Nephron progenitor cell (in vitro differentiated cells): ENCODE results near the gene DPPA4.
"Not testable (repeated sequence)": the region's sequence is repeated elsewhere in the genome, so short reads cannot be mapped to it uniquely, and the experiment has no call there.

Experiments
- DNase-seq: peaks from one replicate; pipeline ENCODE4 v3.0.0; 2021
- H3K27ac Mint-ChIP-seq: 2 replicates; pipeline ENCODE4 v1.8.0; 2021; ENCODE audit warnings: mild to moderate bottlenecking, moderate library complexity, mixed read lengths
- H3K27me3 Mint-ChIP-seq: 2 replicates; pipeline ENCODE4 v1.8.0; 2021; ENCODE audit warnings: mild to moderate bottlenecking, low read depth, mixed read lengths; ENCODE audit not compliant: poor library complexity
- H3K36me3 Mint-ChIP-seq: 2 replicates; pipeline ENCODE4 v1.8.0; 2021; ENCODE audit warnings: low read depth, mixed read lengths
- H3K4me1 Mint-ChIP-seq: 2 replicates; pipeline ENCODE4 v1.8.0; 2021; ENCODE audit warnings: mixed read lengths
- H3K4me3 Mint-ChIP-seq: 2 replicates; pipeline ENCODE4 v1.8.0; 2021; ENCODE audit warnings: mild to moderate bottlenecking, moderate library complexity, mixed read lengths
- H3K9me3 Mint-ChIP-seq: 2 replicates; pipeline ENCODE4 v1.8.0; 2021; ENCODE audit warnings: mild to moderate bottlenecking, moderate library complexity, mixed read lengths
- CTCF ChIP-seq: fragments of 200-600 bp; sonication (generic); IDR thresholded peaks from 2 replicates; pipeline ENCODE4 v1.5.0; 2021; ENCODE audit warnings: antibody characterized with exemption

The DPPA4 gene, protein sequence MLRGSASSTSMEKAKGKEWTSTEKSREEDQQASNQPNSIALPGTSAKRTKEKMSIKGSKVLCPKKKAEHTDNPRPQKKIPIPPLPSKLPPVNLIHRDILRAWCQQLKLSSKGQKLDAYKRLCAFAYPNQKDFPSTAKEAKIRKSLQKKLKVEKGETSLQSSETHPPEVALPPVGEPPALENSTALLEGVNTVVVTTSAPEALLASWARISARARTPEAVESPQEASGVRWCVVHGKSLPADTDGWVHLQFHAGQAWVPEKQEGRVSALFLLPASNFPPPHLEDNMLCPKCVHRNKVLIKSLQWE

GRCh38 chr3:109337393-109337792, at the start of gene DPPA4:
Gene DPPA4 (minus strand): TSS chr3:109337546. CDS start chr3:109337517, 29 bp downstream.
- Mint-ChIP-seq H3K27me3 (peaks cover 7% of the 10 kb centered on the region), H3K4me3 (peak within 1 kb of the TSS; percentile 96), H3K4me1 (peaks cover 68% of the 10 kb centered on the region), H3K27ac (peak within 1 kb of the TSS; percentile 93), H3K36me3 (peaks cover 16% of the 10 kb centered on the region), H3K9me3 (peaks cover 9% of the 10 kb centered on the region)
- peak; percentile 35 for DNase-seq
- no peak for TF ChIP-seq CTCF

DNA sequence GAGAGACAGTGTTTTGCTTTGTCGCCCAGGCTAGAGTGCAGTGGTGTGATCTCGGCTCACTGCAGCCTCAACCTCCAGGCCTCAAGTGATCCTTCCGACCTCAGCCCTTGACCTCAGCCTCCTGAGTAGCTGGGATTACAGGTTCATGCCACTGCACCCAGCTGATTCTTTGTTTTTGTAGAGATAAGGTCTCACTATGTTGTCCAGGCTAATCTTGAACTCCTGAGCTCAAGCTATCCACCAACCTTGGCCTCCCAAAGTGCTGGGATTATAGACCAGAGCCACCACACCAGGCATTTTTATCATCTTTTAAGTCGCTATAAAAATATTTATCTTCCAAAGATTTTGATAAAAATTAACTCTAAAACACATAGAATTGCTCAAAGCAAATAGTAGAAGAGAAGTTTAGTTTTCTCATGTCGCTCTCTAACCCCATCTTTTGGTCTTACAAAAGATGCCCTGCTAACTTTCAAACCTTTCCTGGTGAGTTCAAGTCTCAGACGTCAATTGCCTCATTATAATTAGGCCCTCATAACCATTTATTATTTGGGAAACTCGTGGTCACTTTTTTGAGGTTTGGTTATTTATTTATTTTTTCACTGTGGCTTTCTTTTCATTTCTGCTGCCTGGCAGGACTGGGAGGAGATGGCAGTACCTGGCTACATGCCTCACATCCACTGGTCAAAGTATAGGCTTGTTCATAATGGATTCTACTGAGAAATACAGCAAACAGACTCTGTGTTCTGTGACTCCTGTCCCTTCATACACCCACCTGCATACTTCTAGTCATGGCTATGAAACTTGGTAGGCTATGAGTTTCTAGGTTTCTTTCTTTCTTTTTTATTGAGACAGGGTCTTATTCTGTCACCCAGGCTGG, 48.3 kb upstream of the DPPA4 start:
- H3K27me3 Mint-ChIP-seq: peaks cover 10% of the 10 kb centered on the region
- H3K27ac Mint-ChIP-seq: no peak overlapping the region
- no peak for TF ChIP-seq CTCF
- no peaks in the 10 kb centered on the region for H3K36me3 Mint-ChIP-seq
- H3K9me3 Mint-ChIP-seq: no peaks in the 10 kb centered on the region
- peaks cover 26% of the 10 kb centered on the region for H3K4me1 Mint-ChIP-seq
- no peak overlapping the region for H3K4me3 Mint-ChIP-seq
- no peak for DNase-seq

GRCh38 chr3:109384164-109384563, 46.8 kb upstream of the DPPA4 start:
- no peak overlapping the region for H3K27ac Mint-ChIP-seq
- no peak for DNase-seq
- peaks cover 10% of the 10 kb centered on the region for H3K27me3 Mint-ChIP-seq
- H3K4me1 Mint-ChIP-seq: peaks cover 26% of the 10 kb centered on the region
- H3K9me3 Mint-ChIP-seq: no peaks in the 10 kb centered on the region
- no peak for TF ChIP-seq CTCF
- no peak overlapping the region for H3K4me3 Mint-ChIP-seq
- no peaks in the 10 kb centered on the region for H3K36me3 Mint-ChIP-seq

- no peak for DNase-seq
- no peak overlapping the region for H3K27ac Mint-ChIP-seq
- H3K27me3 Mint-ChIP-seq: peaks cover 10% of the 10 kb centered on the region
- H3K4me1 Mint-ChIP-seq: peaks cover 26% of the 10 kb centered on the region
- H3K36me3 Mint-ChIP-seq: no peaks in the 10 kb centered on the region
- no peak for TF ChIP-seq CTCF
- H3K4me3 Mint-ChIP-seq: no peak overlapping the region
- no peaks in the 10 kb centered on the region for H3K9me3 Mint-ChIP-seq
These were observed 45.2 kb upstream of the DPPA4 start for GRCh38 chr3:109382588-109382987.

- peaks cover 6% of the 10 kb centered on the region for H3K9me3 Mint-ChIP-seq
- H3K4me3 Mint-ChIP-seq: no peak overlapping the region
- peaks cover 4% of the 10 kb centered on the region for H3K27me3 Mint-ChIP-seq
- H3K4me1 Mint-ChIP-seq: no peaks in the 10 kb centered on the region
- no peak for DNase-seq
- no peaks in the 10 kb centered on the region for H3K36me3 Mint-ChIP-seq
- TF ChIP-seq CTCF: no peak
- H3K27ac Mint-ChIP-seq: peak overlapping the region; percentile 12
These were observed 38.6 kb upstream of the DPPA4 start for GRCh38 chr3:109375975-109376374.

GRCh38 chr3:109374434-109374833, 37.1 kb upstream of the DPPA4 start:
- H3K4me1 Mint-ChIP-seq, H3K9me3 Mint-ChIP-seq, H3K4me3 Mint-ChIP-seq, H3K27ac Mint-ChIP-seq, H3K27me3 Mint-ChIP-seq, H3K36me3 Mint-ChIP-seq, DNase-seq: not testable (repeated sequence)
